DND-41 (cell line): ENCODE data around the gene DRD4.

ENCODE experiments used
- CTCF ChIP-seq: IDR thresholded peaks from 2 replicates; pipeline ENCODE4 v1.5.1; 2012; ENCODE audit warnings: borderline replicate concordance, low read length, moderate library complexity, mild to moderate bottlenecking; ENCODE audit not compliant: poor library complexity, severe bottlenecking; ENCODE audit errors: extremely low read depth
- EZH2 ChIP-seq: IDR thresholded peaks from 3 replicates; pipeline ENCODE4 v1.6.1; 2012; ENCODE audit warnings: borderline replicate concordance, low read depth, mild to moderate bottlenecking, moderate library complexity, low read length, inconsistent platforms; ENCODE audit not compliant: severe bottlenecking

GRCh38 chr11:660681-661444 is 23.8 kb downstream of the DRD4 start:
- no peak for TF ChIP-seq CTCF
- TF ChIP-seq EZH2 = no peak
